ENCODE measurements around the gene OR6M1.

OR6M1 gene

DNA sequence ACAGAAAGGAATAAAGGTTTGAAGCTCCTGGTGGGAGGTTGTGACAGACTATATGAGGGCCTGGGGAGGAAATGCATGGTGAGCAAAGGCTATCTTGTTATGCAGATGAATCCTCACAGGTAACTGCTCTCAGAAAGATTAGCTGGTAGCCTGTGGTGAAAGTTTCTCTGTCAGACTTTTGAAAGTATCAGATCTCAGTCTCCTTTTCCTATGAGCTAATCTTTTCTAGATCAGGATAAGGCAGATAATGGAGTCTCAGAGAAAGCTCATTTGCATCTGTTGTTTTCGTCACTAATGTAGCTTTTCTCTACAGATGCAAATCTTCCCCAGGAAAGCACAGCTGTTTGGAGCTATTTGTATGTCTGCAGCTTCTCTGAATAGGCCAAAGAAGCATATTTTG lies 30.9 kb downstream of the OR6M1 start:
- no peak for DNase-seq

DNA sequence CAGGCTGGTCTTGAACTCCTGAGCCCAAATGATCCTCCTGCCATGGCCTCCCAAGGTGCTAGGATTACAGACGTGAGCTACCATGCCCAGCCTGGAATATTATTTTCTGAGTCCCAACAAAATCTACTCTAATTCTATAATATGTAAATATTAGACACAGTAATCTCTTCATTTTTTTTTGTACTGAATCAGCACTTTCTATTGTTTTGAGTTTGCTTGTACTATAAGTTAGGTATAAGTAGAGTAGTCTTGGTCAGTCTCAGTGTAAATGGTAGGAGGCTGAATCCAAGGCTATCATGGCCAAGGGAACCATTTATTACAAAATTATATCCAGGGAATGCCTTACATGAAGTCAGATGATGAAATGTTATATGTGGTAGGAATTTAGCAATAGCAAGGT lies 32.2 kb downstream of the OR6M1 start:
- no peak for DNase-seq

DNA sequence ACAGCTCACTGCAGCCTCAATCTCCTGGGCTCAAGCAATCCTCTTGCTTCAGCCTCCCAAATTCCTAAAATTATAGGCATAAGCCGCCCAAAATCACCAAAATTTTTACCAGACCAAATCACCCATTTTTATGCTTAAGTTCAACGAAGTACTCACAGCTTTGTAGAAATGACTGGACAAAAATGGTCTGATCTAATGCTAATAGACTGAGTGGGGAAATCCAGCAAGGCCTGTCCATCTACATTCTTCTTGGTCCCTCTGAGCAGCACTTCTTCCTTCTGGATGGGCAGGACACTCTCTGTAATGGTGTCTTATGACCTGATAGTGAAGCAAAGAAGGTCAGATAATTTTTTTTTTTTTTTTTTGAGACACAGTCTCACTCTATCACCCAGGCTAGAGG lies 33.1 kb downstream of the OR6M1 start:
- DNase-seq = no peak

DNA sequence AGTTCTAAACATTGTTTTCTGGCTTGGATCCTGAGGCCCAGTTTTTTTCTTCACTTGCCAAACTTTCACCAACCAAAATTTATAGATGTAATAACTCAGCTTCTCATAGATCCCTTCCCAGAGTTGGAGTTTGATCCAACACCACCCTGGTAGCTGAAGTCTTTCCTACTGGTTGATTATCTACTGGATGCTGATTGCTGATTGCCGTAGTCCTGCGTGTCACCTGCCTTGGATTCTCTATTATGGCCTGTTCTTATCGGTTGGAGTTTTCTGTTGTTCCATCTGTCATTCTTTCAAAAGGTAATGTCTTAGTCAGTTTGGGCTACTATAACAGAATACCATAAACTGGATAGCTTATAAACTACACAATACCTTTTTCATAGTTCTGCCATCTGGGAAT lies 34.5 kb downstream of the OR6M1 start:
- DNase-seq = no peak

- DNase-seq = no peak
Measured at GRCh38 chr11:123770712-123771111, 35.4 kb downstream of the OR6M1 start.

- no peak for DNase-seq
Measured at GRCh38 chr11:123765601-123766000, 40.5 kb downstream of the OR6M1 start.

DNA sequence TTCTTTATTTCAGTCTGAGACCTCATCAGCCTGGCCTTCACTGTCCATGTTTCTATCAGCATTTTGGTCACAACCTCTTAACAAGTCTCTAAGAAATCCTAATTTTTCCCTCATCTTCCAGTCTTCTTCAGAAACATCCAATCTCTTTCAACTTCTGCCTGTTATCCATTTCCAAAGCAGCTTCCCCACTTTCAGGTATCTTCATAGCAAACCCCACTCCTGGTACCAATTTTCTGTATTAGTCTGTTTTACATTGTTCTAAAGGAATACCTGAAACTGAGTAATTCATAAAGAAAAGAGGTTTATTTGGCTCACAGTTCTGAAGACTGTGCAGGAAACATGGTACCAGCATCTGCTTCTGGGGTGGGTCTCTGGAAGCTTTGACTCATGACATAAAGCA lies 43.7 kb downstream of the OR6M1 start:
- no peak for DNase-seq

GRCh38 chr11:123760894-123761293 lies 45.3 kb downstream of the OR6M1 start:
- DNase-seq = no peak

GRCh38 chr11:123757976-123758375 lies 48.2 kb downstream of the OR6M1 start:
- DNase-seq = no peak

DNA sequence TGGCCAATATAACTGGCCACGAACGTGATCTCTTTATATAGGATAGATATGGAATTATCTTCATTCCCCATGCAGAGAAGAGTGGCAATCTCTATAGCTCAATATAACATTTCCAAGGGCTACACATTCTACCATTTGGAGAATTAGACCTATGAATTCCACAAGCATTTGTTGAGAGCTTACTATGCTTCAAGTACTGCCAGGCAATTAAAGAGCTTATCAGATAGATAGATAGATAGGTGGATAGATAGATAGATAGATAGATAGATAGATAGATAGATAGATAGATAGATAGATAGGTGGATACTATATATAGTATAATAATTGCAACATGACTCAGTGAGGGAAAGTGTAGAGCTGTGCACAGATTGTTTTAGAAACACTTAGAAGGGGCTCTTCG lies 50.3 kb downstream of the OR6M1 start:
- DNase-seq = no peak

All from T1000 (cell line).